Right lobe of liver (tissue), 4 donors: ENCODE data around the gene KCNK7.

Experiments
- CTCF ChIP-seq, 4 donors: fragments of 200-600 bp in 3 of 4; fragments of 450-650 bp in 1 of 4; IDR thresholded peaks; one replicate each; pipeline versions ENCODE4 v1.5.1 to v1.8.0; 2016 to 2022; ENCODE audit warnings: antibody characterized with exemption in 4 of 4, mild to moderate bottlenecking in 2 of 4
- POLR2A ChIP-seq: fragments of 450-650 bp; IDR thresholded peaks from one replicate; pipeline ENCODE4 v1.6.1; 2017; ENCODE audit warnings: antibody characterized with exemption, mild to moderate bottlenecking
- donor health status: DM: no; HTN: no; CAD: no.
- donor health status: DM: no; HTN: no; CAD: no.
- donor health status: DM: no; HTN: yes; CAD: no.

GRCh38 chr11:65615950-65616574 is 20.5 kb upstream of the KCNK7 start:
- TF ChIP-seq CTCF (IDR thresholded peaks at IDR 0.05) (no peak), POLR2A (no peak)
